ENCODE measurements around the gene ATXN2L. TPM values are rescaled to one million over a fixed set of nuclear protein-coding genes. Genes with fewer than 3 reads are reported as not detected.
A peak's percentile ranks its signal among the peaks of the same experiment; 100 is the strongest.
"Not testable (repeated sequence)": the region's sequence is repeated elsewhere in the genome, so short reads cannot be mapped to it uniquely, and the experiment has no call there.

Gene ATXN2L
- total RNA-seq, 1 experiment from 2014 or later, result 270 TPM

DNA sequence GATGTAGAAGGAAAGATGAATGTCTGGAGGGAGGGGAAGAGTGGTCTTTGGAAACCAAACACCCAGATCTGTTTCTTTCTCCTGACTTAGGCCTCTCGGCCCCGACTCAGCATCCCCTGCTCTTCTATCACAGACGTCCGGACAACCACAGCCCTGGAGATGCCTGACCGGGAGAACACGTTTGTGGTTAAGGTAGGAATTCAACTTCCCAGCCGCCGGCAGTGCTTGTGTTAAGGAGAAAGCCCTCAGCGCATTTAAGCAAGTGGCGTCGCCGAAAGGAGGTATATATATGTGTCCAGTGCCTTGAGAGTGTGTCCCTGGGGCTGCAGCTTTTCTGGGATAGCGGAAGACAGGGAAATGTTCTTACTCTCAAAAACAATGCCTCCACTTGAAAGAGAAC, 44.4 kb downstream of the ATXN2L start:
- ATAC-seq, result no peak
- Histone ChIP-seq H3K27me3 (ENCODE audit: control insufficient read depth, insufficient read depth, low read length) (no peaks in the 10 kb centered on the region), H3K4me3 (ENCODE audit: low read depth in 2 of 2, low read length in 2 of 2) (no peak overlapping the region), H3K9me3 (ENCODE audit: control insufficient read depth, insufficient read depth, low read depth, low read length) (no peaks in the 10 kb centered on the region), H3K36me3 (ENCODE audit: control insufficient read depth, insufficient read depth, low read length) (no peaks in the 10 kb centered on the region; the same call in 1 of the 2 replicates), H3K27ac (ENCODE audit: low read length) (no peak overlapping the region), H3K4me1 (ENCODE audit: control insufficient read depth, insufficient read depth, low read length) (peaks cover 10% of the 10 kb centered on the region)
- CTCF ChIA-PET, result no interaction called here
- no peak for DNase-seq (ENCODE audit: low read depth, low spot score)
- in situ Hi-C loops (cut with HindIII; ENCODE audit: low pct_unique_long_range_greater_than_20kb, low sequenced_read_pairs), result no loop called here
- TSS peak; percentile 3 for BruUV-seq (replicated peaks)
- TF ChIP-seq TCF7L2 (IDR thresholded peaks at IDR 0.05; ENCODE audit: low read depth, low read length) (no peak), REST (IDR thresholded peaks at IDR 0.05; ENCODE audit: insufficient read depth in 1 of 2, low read depth in 2 of 2, low read length in 1 of 2) (no peak), CTCF (IDR thresholded peaks at IDR 0.05) (no peak), SIN3A (IDR thresholded peaks at IDR 0.05; ENCODE audit: borderline replicate concordance, insufficient read depth, low read depth, low read length) (no peak), POLR2AphosphoS5 (IDR thresholded peaks at IDR 0.05; ENCODE audit: low read depth, low read length) (no peak)
- intact Hi-C loops (cut with micrococcal nuclease; ENCODE audit: unreplicated experiment), result no loop called here
- POLR2A ChIA-PET, result no interaction called here

DNA sequence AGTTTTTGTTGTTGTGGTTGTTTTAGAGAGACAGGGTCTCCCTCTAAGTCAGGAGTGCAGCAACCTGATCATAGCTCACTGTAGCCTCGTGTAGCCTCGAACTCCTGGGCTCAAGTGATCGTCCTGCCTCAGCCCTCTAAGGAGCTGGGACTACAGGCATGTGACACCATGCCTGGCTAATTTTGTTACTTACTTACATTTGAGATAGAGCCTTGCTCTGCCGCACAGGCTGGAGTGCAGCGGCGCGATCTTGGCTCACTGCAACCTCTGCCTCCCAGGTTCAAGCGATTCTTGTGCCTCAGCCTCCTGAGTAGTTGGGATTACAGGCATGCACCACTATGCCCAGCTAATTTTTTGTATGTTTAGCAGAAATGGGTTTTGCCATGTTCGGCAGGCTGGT, 44.8 kb downstream of the ATXN2L start:
- H3K4me1 ChIP-seq (ENCODE audit: control insufficient read depth, insufficient read depth, low read length), result peaks cover 10% of the 10 kb centered on the region
- CTCF ChIA-PET; H3K9me3 ChIP-seq (ENCODE audit: control insufficient read depth, insufficient read depth, low read depth, low read length); intact Hi-C loops (cut with micrococcal nuclease; ENCODE audit: unreplicated experiment); DNase-seq (ENCODE audit: low read depth, low spot score); H3K36me3 ChIP-seq (ENCODE audit: control insufficient read depth, insufficient read depth, low read length); ATAC-seq; POLR2A ChIA-PET; BruUV-seq (replicated peaks); in situ Hi-C loops (cut with HindIII; ENCODE audit: low pct_unique_long_range_greater_than_20kb, low sequenced_read_pairs); H3K27ac ChIP-seq (ENCODE audit: low read length); H3K4me3 ChIP-seq (ENCODE audit: low read depth in 2 of 2, low read length in 2 of 2); H3K27me3 ChIP-seq (ENCODE audit: control insufficient read depth, insufficient read depth, low read length): not testable (repeated sequence)

DNA sequence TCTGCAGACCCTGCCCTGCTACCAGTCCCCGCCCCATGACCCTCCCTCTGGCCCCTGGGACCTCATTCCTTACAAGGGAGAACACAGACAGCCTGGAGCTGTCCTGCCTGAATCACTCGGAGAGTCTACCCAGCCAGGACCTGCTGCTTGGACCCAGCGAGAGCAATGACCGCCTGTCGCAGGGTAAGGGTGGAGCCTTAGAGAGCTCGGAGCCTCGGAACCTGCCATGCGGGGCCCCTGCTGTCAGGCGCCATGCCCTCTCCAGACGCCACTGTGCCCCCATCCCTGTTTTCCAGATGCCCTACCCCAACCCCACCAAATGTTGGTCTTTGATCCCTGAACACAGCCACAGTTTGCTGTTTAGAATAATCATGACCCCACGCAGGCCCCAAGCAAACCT, 46.4 kb downstream of the ATXN2L start:
- Histone ChIP-seq H3K36me3 (ENCODE audit: control insufficient read depth, insufficient read depth, low read length) (no peaks in the 10 kb centered on the region; the same call in 1 of the 2 replicates), H3K4me3 (ENCODE audit: low read depth in 2 of 2, low read length in 2 of 2) (no peak overlapping the region), H3K4me1 (ENCODE audit: control insufficient read depth, insufficient read depth, low read length) (peaks cover 10% of the 10 kb centered on the region), H3K27me3 (ENCODE audit: control insufficient read depth, insufficient read depth, low read length) (no peaks in the 10 kb centered on the region), H3K27ac (ENCODE audit: low read length) (no peak overlapping the region), H3K9me3 (ENCODE audit: control insufficient read depth, insufficient read depth, low read depth, low read length) (no peaks in the 10 kb centered on the region)
- BruUV-seq (replicated peaks), result no TSS peak
- CTCF ChIA-PET, result no interaction called here
- intact Hi-C loops (cut with micrococcal nuclease; ENCODE audit: unreplicated experiment) (no loop called here), in situ Hi-C loops (cut with HindIII; ENCODE audit: low pct_unique_long_range_greater_than_20kb, low sequenced_read_pairs) (no loop called here)
- ATAC-seq, result no peak
- no peak for TF ChIP-seq REST (IDR thresholded peaks at IDR 0.05; ENCODE audit: insufficient read depth in 1 of 2, low read depth in 2 of 2, low read length in 1 of 2)
- no peak for TF ChIP-seq SIN3A (IDR thresholded peaks at IDR 0.05; ENCODE audit: borderline replicate concordance, insufficient read depth, low read depth, low read length)
- no peak for TF ChIP-seq CTCF (IDR thresholded peaks at IDR 0.05)
- no peak for TF ChIP-seq POLR2AphosphoS5 (IDR thresholded peaks at IDR 0.05; ENCODE audit: low read depth, low read length)
- POLR2A ChIA-PET, result no interaction called here
- DNase-seq (ENCODE audit: low read depth, low spot score), result no peak

Measured in Panc1 (cell line).